Stimulated activated CD4-positive, alpha-beta T cell treated with anti-CD3 and anti-CD28 coated beads, Interleukin-4, amount 100 ng/mL, for 24 hours (primary cell): ENCODE data around the gene OR1K1.
A peak's percentile ranks its signal among the peaks of the same experiment; 100 is the strongest.
"Not testable (repeated sequence)": the region's sequence is repeated elsewhere in the genome, so short reads cannot be mapped to it uniquely, and the experiment has no call there.

Experiments
- DNase-seq: peaks from one replicate; pipeline ENCODE4 v3.0.0-alpha.2; 2020

The OR1K1 gene

DNA sequence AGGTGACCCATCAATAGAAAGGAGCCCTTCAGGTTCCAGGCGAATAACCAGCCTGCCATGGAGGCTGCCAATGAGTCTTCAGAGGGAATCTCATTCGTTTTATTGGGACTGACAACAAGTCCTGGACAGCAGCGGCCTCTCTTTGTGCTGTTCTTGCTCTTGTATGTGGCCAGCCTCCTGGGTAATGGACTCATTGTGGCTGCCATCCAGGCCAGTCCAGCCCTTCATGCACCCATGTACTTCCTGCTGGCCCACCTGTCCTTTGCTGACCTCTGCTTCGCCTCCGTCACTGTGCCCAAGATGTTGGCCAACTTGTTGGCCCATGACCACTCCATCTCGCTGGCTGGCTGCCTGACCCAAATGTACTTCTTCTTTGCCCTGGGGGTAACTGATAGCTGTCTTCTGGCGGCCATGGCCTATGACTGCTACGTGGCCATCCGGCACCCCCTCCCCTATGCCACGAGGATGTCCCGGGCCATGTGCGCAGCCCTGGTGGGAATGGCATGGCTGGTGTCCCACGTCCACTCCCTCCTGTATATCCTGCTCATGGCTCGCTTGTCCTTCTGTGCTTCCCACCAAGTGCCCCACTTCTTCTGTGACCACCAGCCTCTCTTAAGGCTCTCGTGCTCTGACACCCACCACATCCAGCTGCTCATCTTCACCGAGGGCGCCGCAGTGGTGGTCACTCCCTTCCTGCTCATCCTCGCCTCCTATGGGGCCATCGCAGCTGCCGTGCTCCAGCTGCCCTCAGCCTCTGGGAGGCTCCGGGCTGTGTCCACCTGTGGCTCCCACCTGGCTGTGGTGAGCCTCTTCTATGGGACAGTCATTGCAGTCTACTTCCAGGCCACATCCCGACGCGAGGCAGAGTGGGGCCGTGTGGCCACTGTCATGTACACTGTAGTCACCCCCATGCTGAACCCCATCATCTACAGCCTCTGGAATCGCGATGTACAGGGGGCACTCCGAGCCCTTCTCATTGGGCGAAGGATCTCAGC is at the start of gene OR1K1:
OR1K1 (plus strand) TSS at position 58 of the 995 bp plus-strand sequence; CDS start at position 58, 0 bp downstream.
- DNase-seq = no peak

DNA sequence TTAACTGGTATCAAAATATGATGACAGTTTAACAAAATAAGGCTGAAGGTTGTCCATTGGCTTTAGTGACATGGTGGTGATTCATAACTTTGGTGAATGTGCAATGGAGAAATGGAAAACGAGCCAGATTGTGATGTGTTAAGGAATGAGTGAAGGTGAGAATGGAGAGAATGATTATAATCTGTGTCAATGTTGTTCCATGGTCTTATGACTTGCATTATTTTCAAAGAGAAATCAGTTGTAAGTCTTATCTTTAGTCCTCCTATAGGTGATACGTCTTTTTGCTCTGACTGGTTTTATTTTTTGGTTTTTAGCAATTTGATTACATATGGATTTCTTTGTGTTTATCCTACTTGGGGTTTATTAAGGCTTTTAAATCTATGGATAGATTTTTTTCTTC is 45.1 kb upstream of the OR1K1 start:
- no peak for DNase-seq

- no peak for DNase-seq
These were observed 32.1 kb upstream of the OR1K1 start for GRCh38 chr9:122767817-122768216.

DNA sequence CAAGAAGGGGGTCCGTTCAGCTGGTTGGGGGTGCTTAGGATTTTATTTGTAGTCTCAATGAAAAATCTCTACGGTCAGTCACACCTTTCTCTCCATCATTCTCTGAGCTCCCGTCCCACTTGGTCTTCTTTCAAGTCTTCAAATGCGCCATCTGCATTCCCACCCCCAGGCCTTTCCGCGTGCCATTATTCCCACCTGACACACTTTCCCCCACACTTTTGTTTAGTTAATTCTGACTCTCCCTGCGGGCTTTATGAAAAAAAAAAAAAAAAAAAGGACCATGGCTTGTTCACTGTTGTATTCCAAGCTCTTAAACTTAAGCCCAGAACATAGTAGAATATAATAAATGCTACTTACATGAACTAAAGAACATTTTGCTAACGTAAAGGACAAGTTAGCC is 22.9 kb upstream of the OR1K1 start:
- DNase-seq = no peak

GRCh38 chr9:122777935-122778627 is 21.8 kb upstream of the OR1K1 start:
- DNase-seq = no peak

DNA sequence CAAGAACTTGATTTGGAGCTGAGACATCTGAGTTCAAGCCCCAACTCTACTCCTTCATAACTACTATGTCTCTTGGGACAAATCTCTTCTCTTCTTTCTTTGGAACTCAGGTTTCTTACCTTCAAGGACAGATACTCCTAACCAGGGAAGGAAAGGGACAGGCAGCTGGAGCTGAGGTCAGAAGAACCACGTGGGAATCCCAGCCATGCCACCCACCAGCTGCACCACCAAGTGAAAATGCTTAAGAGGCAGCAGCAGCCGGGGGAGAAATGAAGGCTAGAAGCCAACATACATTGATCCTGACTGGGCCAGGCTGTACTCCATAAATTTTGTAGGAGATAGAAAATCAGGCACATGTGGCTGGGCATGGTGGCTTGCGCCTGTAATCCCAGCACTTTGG is 20.7 kb upstream of the OR1K1 start:
- DNase-seq = no peak

DNA sequence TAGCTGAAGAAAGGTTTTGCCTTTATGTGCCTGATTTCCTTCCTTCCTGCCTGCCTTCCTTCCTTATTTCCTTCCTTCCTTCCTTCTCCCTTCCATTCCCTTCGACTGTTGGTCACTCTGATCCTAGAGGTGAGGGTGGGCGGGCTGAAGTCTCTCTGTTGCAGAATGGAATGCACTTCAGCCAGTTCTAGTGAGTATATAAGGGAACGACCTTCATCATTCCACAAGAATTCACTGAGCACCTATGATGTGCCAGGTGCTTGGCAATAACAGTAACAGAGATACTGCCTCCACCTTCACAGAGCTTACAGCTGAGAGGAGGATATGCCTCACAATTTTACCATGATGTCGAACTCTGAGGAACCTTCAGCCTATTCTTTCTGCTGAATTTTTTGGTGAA is 19.9 kb upstream of the OR1K1 start:
- DNase-seq = no peak

- no peak for DNase-seq
These were observed 18.3 kb upstream of the OR1K1 start for GRCh38 chr9:122781671-122782070.

DNA sequence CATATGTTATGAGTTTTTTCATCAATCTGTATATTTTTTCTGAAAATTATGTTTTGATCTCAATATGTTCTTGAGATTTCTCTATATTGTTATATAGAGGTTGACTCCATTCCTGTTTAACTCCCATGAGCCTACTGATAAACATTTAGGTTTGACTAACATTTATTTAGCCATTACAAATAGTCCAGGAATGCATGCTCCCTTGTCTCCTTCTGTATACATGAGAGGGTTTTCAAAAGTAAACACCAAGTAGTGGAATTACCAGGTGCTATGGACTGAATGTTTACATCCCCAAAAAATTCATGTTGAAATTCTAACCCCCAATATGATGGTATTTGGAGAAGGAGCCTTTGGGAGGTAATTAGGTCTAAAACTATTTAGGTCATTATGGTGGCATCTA is 14.7 kb upstream of the OR1K1 start:
- DNase-seq = no peak

- no peak for DNase-seq
These were observed 13.6 kb upstream of the OR1K1 start for GRCh38 chr9:122786338-122786737.

- DNase-seq = no peak
These were observed 11.1 kb upstream of the OR1K1 start, which contains the start of gene OR5C1 for GRCh38 chr9:122788831-122789230. OR5C1 (plus strand) TSS chr9:122788933; CDS start chr9:122788933, 0 bp downstream.

GRCh38 chr9:122789256-122790046 is 10.5 kb upstream of the OR1K1 start:
- DNase-seq = no peak

GRCh38 chr9:122791872-122792669 is 7.9 kb upstream of the OR1K1 start:
- no peak for DNase-seq

- no peak for DNase-seq
These were observed 2.4 kb upstream of the OR1K1 start for GRCh38 chr9:122797316-122798063.

DNA sequence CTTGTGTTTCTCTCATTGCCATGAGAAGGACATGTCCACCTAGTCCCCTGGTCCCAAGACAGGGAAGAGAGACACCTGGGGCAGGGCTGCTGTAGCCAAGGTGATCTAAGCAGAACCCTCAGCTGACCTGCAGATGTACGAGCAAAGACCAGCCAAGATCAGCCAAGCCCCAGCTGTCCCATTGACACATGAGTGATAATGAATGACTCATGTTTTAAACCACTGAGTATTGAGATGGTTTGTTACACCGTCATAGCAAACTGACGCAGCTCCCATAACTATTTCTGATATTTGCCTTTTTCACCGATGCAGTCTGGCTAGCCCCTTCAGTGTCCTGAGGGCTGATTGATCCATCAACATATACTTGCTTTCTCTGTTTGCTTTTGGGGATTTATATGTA is 6.7 kb downstream of the OR1K1 start:
- no peak for DNase-seq

DNA sequence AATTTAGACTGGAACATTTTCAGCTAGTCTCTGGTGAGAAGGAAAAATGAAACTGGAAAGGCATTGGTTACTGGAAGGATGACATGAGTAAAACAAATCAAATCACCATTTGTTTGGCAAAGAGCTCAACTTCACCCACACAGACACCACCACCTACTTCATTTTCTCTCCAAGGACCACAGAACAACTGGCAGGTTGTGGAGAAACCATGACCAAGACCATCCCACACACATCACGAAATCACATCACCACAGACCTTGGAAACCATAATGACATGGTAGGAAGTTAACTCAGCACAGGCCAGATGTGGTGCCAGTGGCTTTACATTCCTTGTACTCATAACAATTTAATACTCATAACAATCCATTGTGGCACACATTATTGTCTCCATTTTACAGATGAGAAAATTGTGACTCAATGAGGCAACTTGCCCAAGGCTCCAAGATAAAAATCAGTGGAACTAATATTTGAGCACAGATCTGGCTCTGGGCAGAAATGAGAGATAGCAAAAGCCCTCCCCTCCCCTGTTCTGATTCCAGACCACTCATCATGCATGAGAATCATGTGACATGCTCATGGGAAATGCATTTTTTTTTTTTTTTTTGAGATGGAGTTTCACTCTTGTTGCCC is 7.5 kb downstream of the OR1K1 start:
- peak; percentile 68 for DNase-seq

- no peak for DNase-seq
These were observed 8.2 kb downstream of the OR1K1 start for GRCh38 chr9:122808141-122808540.

DNA sequence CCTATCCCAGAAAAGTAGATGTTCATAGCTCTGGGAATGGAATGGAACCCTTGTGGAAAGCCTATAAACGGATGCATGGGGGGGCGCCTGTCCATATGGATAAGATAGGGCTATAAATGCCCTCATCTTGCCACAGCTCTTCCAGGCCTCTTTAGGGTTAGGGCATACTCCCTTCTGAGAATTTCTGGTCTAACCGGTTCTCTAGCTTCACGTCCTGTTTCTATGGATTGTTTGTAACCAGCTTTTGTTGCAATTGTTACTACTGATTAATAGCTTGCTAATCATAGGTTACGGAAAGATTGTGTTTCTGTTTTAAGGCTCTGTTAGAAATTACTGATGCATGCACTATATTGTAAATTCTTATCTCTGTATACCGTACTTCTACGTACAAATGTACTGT is 9.3 kb downstream of the OR1K1 start:
- not testable (repeated sequence) for DNase-seq

DNA sequence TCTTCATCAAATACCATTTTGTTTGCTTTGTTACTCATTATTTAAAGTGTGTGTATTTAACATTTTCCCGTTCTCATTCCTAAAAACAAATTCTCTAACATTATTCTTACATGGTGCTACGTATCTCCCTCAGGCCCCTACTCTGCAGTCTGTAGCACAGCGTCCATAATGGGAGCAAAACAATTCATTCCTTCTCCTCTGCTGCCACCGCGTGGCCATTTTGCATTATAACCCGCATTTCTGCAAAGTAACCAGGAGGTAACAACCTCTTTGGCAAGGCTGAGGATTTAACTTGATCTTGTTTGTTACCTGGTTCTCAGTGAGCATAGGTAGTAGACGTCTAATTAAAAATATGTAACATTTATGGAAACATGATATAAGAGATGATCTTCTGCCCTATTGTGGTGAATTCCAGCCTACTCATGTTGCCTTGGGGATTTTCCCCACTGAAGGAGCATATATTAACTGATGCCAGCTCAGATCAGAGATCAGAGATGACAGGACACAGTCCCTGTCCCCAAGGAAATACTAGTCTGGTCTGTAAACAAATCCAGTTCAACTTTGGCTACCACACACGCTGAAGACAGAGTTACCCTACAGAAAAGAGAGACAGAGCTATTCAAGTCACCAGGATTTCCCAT is 10.5 kb downstream of the OR1K1 start:
- DNase-seq = peak; percentile 77

DNA sequence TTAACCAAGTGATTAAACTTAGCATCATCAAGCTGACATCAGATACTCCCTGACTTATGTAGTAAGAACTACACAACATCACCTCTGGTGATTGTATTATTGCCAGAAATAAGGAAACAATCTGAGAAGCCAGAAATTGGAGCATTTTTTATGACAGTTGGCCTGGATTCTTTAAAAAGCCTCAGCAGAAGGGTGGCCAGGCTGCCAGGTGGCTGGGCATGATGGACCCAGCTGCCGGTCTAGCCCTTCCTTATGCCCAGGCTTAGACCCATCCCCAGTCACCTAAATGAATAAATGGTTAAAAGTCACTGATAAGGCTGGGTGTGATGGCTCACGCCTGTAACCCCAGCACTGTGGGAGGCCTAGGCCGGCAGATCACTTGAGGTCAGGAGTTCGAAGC is 12.8 kb downstream of the OR1K1 start:
- no peak for DNase-seq
